GM12878 (cell line): ENCODE data around the gene ITGA4. TPM values are rescaled to one million over a fixed set of nuclear protein-coding genes. Genes with fewer than 3 reads are reported as not detected.
A peak's percentile ranks its signal among the peaks of the same experiment; 100 is the strongest.

Source experiments
- ATAC-seq: fragments of 200-7000 bp; cut with Tn5 transposase; 3 replicates; pipeline ENCODE4 v1.9.1; 2020; ENCODE audit warnings: mild to moderate bottlenecking, moderate library complexity
- BruUV-seq: library from RNA; stranded (reverse); fragments of 400-500 nt; replicated peaks from 2 replicates; lab custom pipeline; 2021; lab: Mats Ljungman, UMichigan
- CTCF ChIA-PET: fragments of 300-600 bp; sonication (Branson Sonifier 250); formaldehyde crosslinking; extraction: SDS; loops from one replicate; lab custom pipeline; 2021; ENCODE audit warnings: inconsistent platforms; lab: Yijun Ruan, JAX
- POLR2A ChIA-PET: fragments of 350-600 bp; formaldehyde crosslinking; extraction: SDS; loops from one replicate; lab custom pipeline; 2021; ENCODE audit warnings: inconsistent platforms; lab: Charles Lee
- RAD21 ChIA-PET: fragments of 300-600 bp; sonication (Branson Sonifier 250); formaldehyde crosslinking; loops from one replicate; lab custom pipeline; 2023; ENCODE audit warnings: antibody characterized with exemption; ENCODE audit not compliant: unreplicated experiment; lab: Charles Lee
- SMC1A ChIA-PET: fragments of 300-600 bp; sonication (Branson Sonifier 250); formaldehyde crosslinking; loops from one replicate; lab custom pipeline; 2023; ENCODE audit not compliant: unreplicated experiment, uncharacterized antibody; lab: Charles Lee
- DNase-seq: peaks from one replicate; pipeline ENCODE4 v3.0.0-alpha.2; 2011; ENCODE audit warnings: low read depth, low spot score
- FAIRE-seq: peaks from 3 replicates; lab custom pipeline; 2011; peaks lifted over from hg19 to GRCh38; lab: Jason Lieb, UNC
- H2AFZ ChIP-seq: 2 replicates; pipeline ENCODE4 v1.6.0; 2011; ENCODE audit warnings: low read depth, low read length, control low read depth; ENCODE audit not compliant: control insufficient read depth
- H3K27ac ChIP-seq: 2 replicates; pipeline ENCODE4 v1.5.1; 2011; ENCODE audit warnings: control low read depth; ENCODE audit not compliant: control insufficient read depth, insufficient read depth
- H3K27me3 ChIP-seq, 2 experiments: replicated peaks in 1 of 2; 2 replicates each; pipeline versions ENCODE4 v1.6.0 to v1.6.1; 2011; ENCODE audit warnings: low read length in 1 of 2; ENCODE audit not compliant: control insufficient read depth in 2 of 2, insufficient read depth in 2 of 2
- H3K36me3 ChIP-seq, 2 experiments: 2 replicates each; pipeline ENCODE4 v1.5.1; 2011; ENCODE audit warnings: low read length in 1 of 2; ENCODE audit not compliant: control insufficient read depth in 2 of 2, insufficient read depth in 2 of 2
- H3K4me1 ChIP-seq: 2 replicates; pipeline ENCODE4 v1.6.1; 2011; ENCODE audit warnings: mild to moderate bottlenecking, low read length, moderate library complexity, mixed read lengths; ENCODE audit not compliant: control insufficient read depth, insufficient read depth
- H3K4me2 ChIP-seq: 2 replicates; pipeline ENCODE4 v1.6.0; 2011; ENCODE audit warnings: control low read depth; ENCODE audit not compliant: control insufficient read depth, insufficient read depth
- H3K4me3 ChIP-seq: fragments of 200-600 bp; sonication (generic); 2 replicates; pipeline ENCODE4 v1.5.1; 2016
- H3K79me2 ChIP-seq: 2 replicates; pipeline ENCODE4 v1.6.0; 2011; ENCODE audit warnings: low read length; ENCODE audit not compliant: control insufficient read depth, insufficient read depth
- H3K9ac ChIP-seq: 2 replicates; pipeline ENCODE4 v1.8.0; 2011; ENCODE audit warnings: low read length, control low read depth, mixed read lengths; ENCODE audit not compliant: control insufficient read depth, insufficient read depth
- H3K9me3 ChIP-seq: replicated peaks from 3 replicates; pipeline ENCODE4 v1.5.1; 2011; ENCODE audit warnings: mild to moderate bottlenecking, low read length; ENCODE audit not compliant: control insufficient read depth, insufficient read depth
- H4K20me1 ChIP-seq: 2 replicates; pipeline ENCODE4 v1.6.0; 2011; ENCODE audit not compliant: control insufficient read depth, insufficient read depth
- ASH2L ChIP-seq: fragments of 300-600, 200-600 bp; sonication (generic); IDR thresholded peaks from 2 replicates; pipeline ENCODE4 v1.6.1; 2017; ENCODE audit warnings: low read depth, mild to moderate bottlenecking, borderline replicate concordance
- BCLAF1 ChIP-seq: fragments of 450-650 bp; IDR thresholded peaks from 2 replicates; pipeline ENCODE4 v1.6.1; 2017; ENCODE audit warnings: antibody characterized with exemption, mild to moderate bottlenecking, moderate library complexity
- HDGF ChIP-seq: fragments of 450-650 bp; IDR thresholded peaks from 2 replicates; pipeline ENCODE4 v1.6.1; 2016; ENCODE audit warnings: antibody characterized with exemption
- JUND ChIP-seq: IDR thresholded peaks from 2 replicates; pipeline ENCODE4 v1.6.1; 2012; ENCODE audit warnings: low read depth, mild to moderate bottlenecking, low read length, improper control_type of control experiment, moderate library complexity
- MYB ChIP-seq: fragments of 150-350 bp; IDR thresholded peaks from 2 replicates; pipeline ENCODE4 v1.6.1; 2014; ENCODE audit warnings: mild to moderate bottlenecking, low read depth, low read length, borderline replicate concordance
- PAX8 ChIP-seq: fragments of 450-650 bp; IDR thresholded peaks from 2 replicates; pipeline ENCODE4 v1.6.1; 2017; ENCODE audit warnings: mild to moderate bottlenecking, moderate library complexity
- RCOR1 ChIP-seq: conservative IDR thresholded peaks from 2 replicates; pipeline ENCODE4 v1.6.1; 2012; ENCODE audit warnings: low read depth, low read length, improper control_type of control experiment
- RFX5 ChIP-seq: IDR thresholded peaks from 2 replicates; pipeline ENCODE4 v1.6.1; 2011; ENCODE audit warnings: low read depth, low read length, improper control_type of control experiment
- SPI1 ChIP-seq: IDR thresholded peaks from 2 replicates; pipeline ENCODE4 v1.6.1; 2011; ENCODE audit warnings: low read depth, mild to moderate bottlenecking, low read length, moderate library complexity, borderline replicate concordance; ENCODE audit not compliant: insufficient read depth
- SREBF1 ChIP-seq: IDR thresholded peaks from 2 replicates; pipeline ENCODE4 v1.6.1; 2012; ENCODE audit warnings: mild to moderate bottlenecking, low read length
- WRNIP1 ChIP-seq: IDR thresholded peaks from 2 replicates; pipeline ENCODE4 v1.6.1; 2011; ENCODE audit warnings: low read depth, low read length, improper control_type of control experiment, borderline replicate concordance
- ZNF217 ChIP-seq: fragments of 450-650 bp; IDR thresholded peaks from 2 replicates; pipeline ENCODE4 v1.6.1; 2017; ENCODE audit warnings: antibody characterized with exemption, mild to moderate bottlenecking
- ZZZ3 ChIP-seq: IDR thresholded peaks from 2 replicates; pipeline ENCODE4 v1.6.1; 2011; ENCODE audit warnings: low read depth; ENCODE audit not compliant: control insufficient read depth, insufficient read length
- WGBS: methylation state at CpG from one replicate; pipeline ENCODE4 v1.1.6; 2016; ENCODE audit warnings: low lambda C conversion rate; ENCODE audit not compliant: insufficient replicate concordance, insufficient coverage; ENCODE audit errors: missing lambda C conversion rate; 5-methylcytosine and 5-hydroxymethylcytosine counted together
- in situ Hi-C: fragments of 300-500 bp; cut with MboI; formaldehyde crosslinking; loops from 9 replicates; pipeline ENCODE4 v1.14.3; 2018; ENCODE audit warnings: mixed read lengths
- intact Hi-C: fragments of 100-400 bp; cut with micrococcal nuclease; formaldehyde crosslinking; loops from one replicate; pipeline ENCODE4 v1.14.2; 2022; ENCODE audit not compliant: unreplicated experiment
- polyA plus RNA-seq, 11 experiments: library from polyadenylated mRNA; depleted of rRNA in 4 of 11; unstranded in 6 of 11; stranded (reverse) in 5 of 11; fragments of >200 nt; fragmentation: Nextera tagmentation in 4 of 11; fragmentation: Illumina TruSeq in 1 of 11; extraction: Ambion mirVana in 4 of 11; extraction: Trizol in 1 of 11; gene quantifications; 1 replicate in 1 of 11; 2 replicates in 10 of 11; pipeline versions ENCODE4 v1.2.1 to v1.2.3, GENCODE V29; 2011 to 2016; ENCODE audit warnings: inconsistent platforms in 2 of 11, missing spikeins in 2 of 11, low read depth in 1 of 11
- total RNA-seq, 4 experiments: library from RNA; depleted of rRNA in 3 of 4; stranded (reverse); fragments of >200 nt in 3 of 4; fragmentation: Illumina TruSeq in 1 of 4; extraction: Trizol in 1 of 4; gene quantifications; 2 replicates each; pipeline versions ENCODE4 v1.2.1 to v1.2.3, GENCODE V29; 2013 to 2021
- TF ChIP-seq, protein P1 (sequence below), 3 experiments: IDR thresholded peaks in 2 of 3; conservative IDR thresholded peaks in 1 of 3; 2 replicates each; pipeline ENCODE4 v1.5.1; 2011; ENCODE audit warnings: low read depth in 3 of 3, low read length in 3 of 3, mild to moderate bottlenecking in 3 of 3, control low read depth in 2 of 3, moderate library complexity in 2 of 3, inconsistent platforms in 1 of 3, mixed read lengths in 1 of 3; ENCODE audit not compliant: control insufficient read depth in 2 of 3, insufficient read depth in 1 of 3; ENCODE audit errors: extremely low read depth in 1 of 3
- TF ChIP-seq, protein P2 (sequence below): fragments of 450-650 bp; IDR thresholded peaks from 2 replicates; pipeline ENCODE4 v1.6.1; 2017; ENCODE audit warnings: mild to moderate bottlenecking, low read depth, inconsistent platforms; ENCODE audit not compliant: poor library complexity, severe bottlenecking

Gene ITGA4
- total and polyA plus RNA-seq, 10 of the 15 experiments (the other 5 are each of a cell fraction or from before 2014, with no cell fraction given), result 12.4 to 87.9 (median 63.5) TPM

DNA sequence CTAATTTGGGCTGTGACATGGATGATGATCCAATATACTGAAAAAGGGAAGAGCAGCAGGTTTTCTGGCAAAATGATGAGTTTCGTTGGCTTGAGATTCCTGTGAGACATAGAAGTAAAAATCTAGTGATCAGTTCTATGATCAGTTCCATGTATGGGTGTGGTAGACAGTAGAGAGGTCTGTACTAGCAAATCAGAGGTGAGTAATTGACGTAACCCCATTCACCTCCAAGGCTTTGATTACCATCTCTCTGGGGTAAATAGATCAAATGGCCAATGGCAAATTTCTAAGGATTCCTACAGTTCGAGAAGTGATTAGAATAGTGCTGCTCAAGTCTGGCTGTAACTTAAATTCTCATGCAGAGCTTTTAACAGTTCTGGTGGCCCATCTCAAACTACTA is 6.4 kb downstream of the ITGA4 start (continued):
- TF ChIP-seq MYB (no peak), SREBF1 (no peak), SPI1 (no peak)

- no peaks in the 10 kb centered on the region for H3K27me3 ChIP-seq
- no peaks in the 10 kb centered on the region; the same call in 1 of the 2 replicates for H4K20me1 ChIP-seq
- no peak overlapping the region for H3K9ac ChIP-seq
- WGBS, result 65% methylated on average over 2 of the region's 2 CpGs
- no peaks in the 10 kb centered on the region for H3K9me3 ChIP-seq
- peak overlapping the region; percentile 26; the same call in 1 of the 2 replicates for H3K4me3 ChIP-seq
- peaks cover 18% of the 10 kb centered on the region; the same call in 1 of the 2 replicates for H3K4me1 ChIP-seq
- DNase-seq (no peak), ATAC-seq (peak; percentile 22), FAIRE-seq (no peak)
- H3K4me2 ChIP-seq, result peak overlapping the region; percentile 6; the same call in 1 of the 2 replicates
- SMC1A ChIA-PET, result interaction anchor here (1.7 to 13.5 kb wide), 2 partner anchors 157 to 359 kb away, joined by 8 to 313 read pairs; no protein-coding TSS in a partner anchor
- in situ Hi-C loops (no loop called here), intact Hi-C loops (loop anchor here (5.0 to 10.0 kb wide), 3 partner anchors 252 to 1340 kb away; partner anchors contain the start of gene UBE2E3)
- H3K27ac ChIP-seq, result no peak overlapping the region
- POLR2A ChIA-PET, result interaction anchor here (1.5 kb wide), 1 partner anchor 157 kb away, joined by 3 read pairs; no protein-coding TSS in a partner anchor
- CTCF ChIA-PET, result interaction anchor here (1.0 kb wide), 1 partner anchor 360 kb away, joined by 3 read pairs; no protein-coding TSS in a partner anchor
- no TSS peak for BruUV-seq
- H3K36me3 ChIP-seq, result no peaks in the 10 kb centered on the region; a peak in 1 of 4 replicates
- RAD21 ChIA-PET, result interaction anchor here (1.5 to 13.8 kb wide), 2 partner anchors 156 to 250 kb away, joined by 5 to 340 read pairs; no protein-coding TSS in a partner anchor
- no peak overlapping the region for H2AFZ ChIP-seq
- H3K79me2 ChIP-seq, result peaks cover 95% of the 10 kb centered on the region
- TF ChIP-seq BCLAF1 (no peak), ASH2L (no peak), SPI1 (no peak), RFX5 (no peak), JUND (no peak), ZZZ3 (no peak), HDGF (no peak), ZNF217 (no peak), PAX8 (no peak), RCOR1 (no peak), WRNIP1 (no peak)
- TF ChIP-seq, protein P1, sequence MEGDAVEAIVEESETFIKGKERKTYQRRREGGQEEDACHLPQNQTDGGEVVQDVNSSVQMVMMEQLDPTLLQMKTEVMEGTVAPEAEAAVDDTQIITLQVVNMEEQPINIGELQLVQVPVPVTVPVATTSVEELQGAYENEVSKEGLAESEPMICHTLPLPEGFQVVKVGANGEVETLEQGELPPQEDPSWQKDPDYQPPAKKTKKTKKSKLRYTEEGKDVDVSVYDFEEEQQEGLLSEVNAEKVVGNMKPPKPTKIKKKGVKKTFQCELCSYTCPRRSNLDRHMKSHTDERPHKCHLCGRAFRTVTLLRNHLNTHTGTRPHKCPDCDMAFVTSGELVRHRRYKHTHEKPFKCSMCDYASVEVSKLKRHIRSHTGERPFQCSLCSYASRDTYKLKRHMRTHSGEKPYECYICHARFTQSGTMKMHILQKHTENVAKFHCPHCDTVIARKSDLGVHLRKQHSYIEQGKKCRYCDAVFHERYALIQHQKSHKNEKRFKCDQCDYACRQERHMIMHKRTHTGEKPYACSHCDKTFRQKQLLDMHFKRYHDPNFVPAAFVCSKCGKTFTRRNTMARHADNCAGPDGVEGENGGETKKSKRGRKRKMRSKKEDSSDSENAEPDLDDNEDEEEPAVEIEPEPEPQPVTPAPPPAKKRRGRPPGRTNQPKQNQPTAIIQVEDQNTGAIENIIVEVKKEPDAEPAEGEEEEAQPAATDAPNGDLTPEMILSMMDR (IDR thresholded peaks at IDR 0.05 in 2 of 3, conservative IDR thresholded peaks at IDR 0.05 in 1 of 3; ENCODE audit: control insufficient read depth in 2 of 3, extremely low read depth in 1 of 3, insufficient read depth in 1 of 3, low read depth in 3 of 3, low read length in 3 of 3), result no peak
- TF ChIP-seq, protein P2, sequence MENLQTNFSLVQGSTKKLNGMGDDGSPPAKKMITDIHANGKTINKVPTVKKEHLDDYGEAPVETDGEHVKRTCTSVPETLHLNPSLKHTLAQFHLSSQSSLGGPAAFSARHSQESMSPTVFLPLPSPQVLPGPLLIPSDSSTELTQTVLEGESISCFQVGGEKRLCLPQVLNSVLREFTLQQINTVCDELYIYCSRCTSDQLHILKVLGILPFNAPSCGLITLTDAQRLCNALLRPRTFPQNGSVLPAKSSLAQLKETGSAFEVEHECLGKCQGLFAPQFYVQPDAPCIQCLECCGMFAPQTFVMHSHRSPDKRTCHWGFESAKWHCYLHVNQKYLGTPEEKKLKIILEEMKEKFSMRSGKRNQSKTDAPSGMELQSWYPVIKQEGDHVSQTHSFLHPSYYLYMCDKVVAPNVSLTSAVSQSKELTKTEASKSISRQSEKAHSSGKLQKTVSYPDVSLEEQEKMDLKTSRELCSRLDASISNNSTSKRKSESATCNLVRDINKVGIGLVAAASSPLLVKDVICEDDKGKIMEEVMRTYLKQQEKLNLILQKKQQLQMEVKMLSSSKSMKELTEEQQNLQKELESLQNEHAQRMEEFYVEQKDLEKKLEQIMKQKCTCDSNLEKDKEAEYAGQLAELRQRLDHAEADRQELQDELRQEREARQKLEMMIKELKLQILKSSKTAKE, result no peak
These were observed 7.8 kb downstream of the ITGA4 start for GRCh38 chr2:181464966-181465365.
